Mesendoderm (in vitro differentiated cells): ENCODE results near the gene DNMBP.
"Not testable (repeated sequence)": the region's sequence is repeated elsewhere in the genome, so short reads cannot be mapped to it uniquely, and the experiment has no call there.

ENCODE experiments used
- DNase-seq: peaks from one replicate; pipeline ENCODE4 v3.0.0; 2013
- H2AK5ac ChIP-seq: 2 replicates; pipeline ENCODE4 v1.6.1; 2013; ENCODE audit warnings: low read length, inconsistent platforms
- H2BK120ac ChIP-seq: 2 replicates; pipeline ENCODE4 v1.6.1; 2013; ENCODE audit warnings: low read depth, mild to moderate bottlenecking, low read length, moderate library complexity, mixed read lengths
- H2BK15ac ChIP-seq: replicated peaks from 2 replicates; pipeline ENCODE4 v1.6.1; 2013; ENCODE audit warnings: low read depth, mild to moderate bottlenecking, moderate library complexity
- H2BK5ac ChIP-seq: 2 replicates; pipeline ENCODE4 v1.6.1; 2013; ENCODE audit warnings: low read length, inconsistent platforms
- H3K18ac ChIP-seq: 2 replicates; pipeline ENCODE4 v1.6.1; 2013; ENCODE audit warnings: mild to moderate bottlenecking, low read length, mixed read lengths
- H3K23ac ChIP-seq: one replicate; pipeline ENCODE4 v1.6.1; 2013; ENCODE audit warnings: low read length
- H3K27ac ChIP-seq: 2 replicates; pipeline ENCODE4 v1.5.1; 2013; ENCODE audit warnings: low read depth, mild to moderate bottlenecking, inconsistent platforms, low read length, moderate library complexity
- H3K27me3 ChIP-seq: 2 replicates; pipeline ENCODE4 v1.6.1; 2013; ENCODE audit warnings: low read length, control low read depth, mild to moderate bottlenecking, inconsistent platforms; ENCODE audit not compliant: insufficient read depth, poor library complexity
- H3K36me3 ChIP-seq: 2 replicates; pipeline ENCODE4 v1.6.1; 2013; ENCODE audit warnings: low read length, inconsistent platforms; ENCODE audit not compliant: control insufficient read depth, insufficient read depth
- H3K4ac ChIP-seq: one replicate; pipeline ENCODE4 v1.6.1; 2013; ENCODE audit warnings: low read depth, mild to moderate bottlenecking, low read length, moderate library complexity
- H3K4me1 ChIP-seq: 2 replicates; pipeline ENCODE4 v1.6.1; 2013; ENCODE audit warnings: low read depth, low read length, inconsistent platforms; ENCODE audit not compliant: control insufficient read depth
- H3K4me2 ChIP-seq: 2 replicates; pipeline ENCODE4 v1.6.1; 2013; ENCODE audit warnings: low read length
- H3K4me3 ChIP-seq: 2 replicates; pipeline ENCODE4 v1.5.1; 2013; ENCODE audit warnings: mild to moderate bottlenecking, low read length
- H3K56ac ChIP-seq: one replicate; pipeline ENCODE4 v1.6.1; 2013; ENCODE audit warnings: low read length
- H3K79me1 ChIP-seq: 2 replicates; pipeline ENCODE4 v1.6.1; 2013; ENCODE audit warnings: low read length, inconsistent platforms
- H3K79me2 ChIP-seq: 2 replicates; pipeline ENCODE4 v1.6.1; 2013; ENCODE audit warnings: mild to moderate bottlenecking, low read length; ENCODE audit not compliant: control insufficient read depth, insufficient read depth
- H3K9ac ChIP-seq: 2 replicates; pipeline ENCODE4 v1.6.1; 2013; ENCODE audit warnings: low read length, inconsistent platforms
- H4K5ac ChIP-seq: one replicate; pipeline ENCODE4 v1.6.1; 2013; ENCODE audit warnings: low read length
- H4K8ac ChIP-seq: one replicate; pipeline ENCODE4 v1.6.1; 2013; ENCODE audit warnings: low read depth, mild to moderate bottlenecking, control low read depth, low read length, moderate library complexity
- WGBS: extraction: QIAGEN DNeasy Blood & Tissue Kit; methylation state at CpG from one replicate; pipeline ENCODE4 v1.1.7; 2013; ENCODE audit warnings: low lambda C conversion rate, missing lambda C conversion rate; ENCODE audit not compliant: insufficient coverage; ENCODE audit errors: extremely low coverage; 5-methylcytosine and 5-hydroxymethylcytosine counted together

The DNMBP gene

DNA sequence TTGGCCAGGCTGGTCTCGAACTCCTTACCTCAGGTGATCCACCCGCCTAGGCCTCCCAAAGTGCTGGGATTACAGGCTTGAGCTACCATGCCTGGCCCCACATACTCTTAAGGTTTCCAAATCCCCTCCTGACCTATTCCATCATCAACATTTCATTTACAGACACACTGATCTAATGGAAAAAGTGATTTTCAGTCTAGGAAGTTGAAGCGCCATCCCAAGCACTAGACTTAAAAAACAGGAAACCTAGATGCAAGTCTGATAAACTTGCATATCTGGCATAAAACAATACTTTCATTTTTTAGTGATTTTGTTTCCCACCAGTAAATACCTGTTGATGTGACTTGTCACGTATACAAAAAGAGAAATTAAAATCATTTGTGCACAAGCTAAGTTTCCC, 44.0 kb downstream of the DNMBP start:
- Histone ChIP-seq H3K27me3 (no peaks in the 10 kb centered on the region), H3K79me2 (no peaks in the 10 kb centered on the region), H3K18ac (no peak overlapping the region), H3K4me2 (no peak overlapping the region), H3K79me1 (no peaks in the 10 kb centered on the region), H3K27ac (no peak overlapping the region), H4K5ac (no peak overlapping the region), H2AK5ac (no peak overlapping the region), H3K23ac (no peak overlapping the region), H4K8ac (no peak overlapping the region), H3K4me3 (no peak overlapping the region), H3K36me3 (no peaks in the 10 kb centered on the region), H2BK5ac (no peak overlapping the region), H2BK15ac (no peak overlapping the region), H3K9ac (no peak overlapping the region), H3K4ac (no peak overlapping the region), H3K4me1 (peaks cover 2% of the 10 kb centered on the region), H2BK120ac (no peak overlapping the region), H3K56ac (no peak overlapping the region)
- no CpG with 5 or more reads among the region's 4 CpGs for WGBS
- no peak for DNase-seq

GRCh38 chr10:99964791-99965190, 45.0 kb downstream of the DNMBP start:
- Histone ChIP-seq H3K4me3 (no peak overlapping the region), H3K56ac (no peak overlapping the region), H3K9ac (no peak overlapping the region), H3K23ac (no peak overlapping the region), H3K36me3 (no peaks in the 10 kb centered on the region), H2AK5ac (no peak overlapping the region), H2BK5ac (no peak overlapping the region), H2BK120ac (no peak overlapping the region), H3K4me2 (no peak overlapping the region), H4K5ac (no peak overlapping the region), H3K27me3 (no peaks in the 10 kb centered on the region), H3K4ac (peak overlapping the region; percentile 36), H2BK15ac (no peak overlapping the region), H3K27ac (no peak overlapping the region), H4K8ac (no peak overlapping the region), H3K4me1 (peaks cover 2% of the 10 kb centered on the region), H3K79me2 (no peaks in the 10 kb centered on the region), H3K79me1 (no peaks in the 10 kb centered on the region), H3K18ac (peak overlapping the region; percentile 60)
- DNase-seq = no peak
- no CpG with 5 or more reads among the region's 7 CpGs for WGBS

DNA sequence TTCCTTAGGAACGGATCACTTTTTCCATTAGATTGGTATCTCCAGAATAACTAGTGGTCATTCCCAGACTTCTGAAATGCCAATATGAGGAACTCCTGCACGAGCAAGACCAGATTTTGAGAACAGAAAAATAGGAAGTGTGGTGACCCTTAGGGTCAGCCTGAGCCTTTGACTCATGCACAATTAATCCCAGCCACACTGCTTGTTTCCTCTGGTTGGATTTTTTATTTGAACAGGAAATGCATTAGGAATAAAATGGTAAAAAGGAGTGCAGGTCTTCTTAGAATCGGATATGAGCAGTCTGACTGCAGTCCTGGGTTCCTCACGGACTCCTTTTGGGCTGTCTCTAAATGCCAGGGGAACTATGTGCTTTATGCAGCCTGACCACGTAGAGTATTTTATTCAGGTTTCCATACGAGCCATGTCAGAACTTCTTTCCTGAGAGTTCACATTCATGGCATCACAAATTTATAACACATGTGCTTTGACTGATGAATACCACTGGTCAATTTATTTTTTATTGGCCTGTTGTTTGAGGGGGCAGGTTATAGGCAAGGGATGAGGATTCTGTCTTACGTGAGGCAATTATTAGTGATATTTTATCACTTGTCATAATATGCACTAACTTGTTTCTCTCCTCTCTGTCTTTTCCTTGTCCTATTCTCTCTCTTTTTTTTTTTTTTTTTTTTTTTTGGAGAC, 46.1 kb downstream of the DNMBP start:
- H3K4me3 ChIP-seq, H2BK120ac ChIP-seq, H3K18ac ChIP-seq, H2BK15ac ChIP-seq, H2BK5ac ChIP-seq, H3K27me3 ChIP-seq, H4K5ac ChIP-seq, H3K27ac ChIP-seq, H2AK5ac ChIP-seq, H3K4me1 ChIP-seq, DNase-seq, H3K23ac ChIP-seq, H3K79me1 ChIP-seq, H4K8ac ChIP-seq, H3K4ac ChIP-seq, H3K4me2 ChIP-seq, H3K36me3 ChIP-seq, H3K79me2 ChIP-seq, H3K9ac ChIP-seq, H3K56ac ChIP-seq: not testable (repeated sequence)
- WGBS = no CpG with 5 or more reads among the region's 7 CpGs

DNA sequence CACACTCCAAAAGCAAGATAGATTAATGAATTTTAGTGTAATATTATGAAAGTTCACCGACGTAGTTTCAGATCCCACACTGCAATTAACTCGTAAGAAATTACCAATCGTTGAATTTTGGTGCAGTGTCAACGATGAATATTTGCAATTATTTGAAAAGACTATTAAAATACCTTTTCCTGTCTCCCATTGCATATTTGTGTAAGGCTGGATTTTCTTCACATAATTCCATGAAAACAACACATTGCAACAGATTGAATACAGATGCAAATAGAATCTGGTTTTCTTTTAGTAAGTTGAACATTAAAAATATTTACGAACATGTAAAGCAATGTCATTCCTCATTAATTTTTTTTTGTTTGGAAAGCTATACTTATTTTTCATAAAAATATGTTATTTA, 50.9 kb downstream of the DNMBP start:
- Histone ChIP-seq H3K27ac (no peak overlapping the region), H4K5ac (no peak overlapping the region)
- WGBS = no CpG with 5 or more reads among the region's 6 CpGs

DNA sequence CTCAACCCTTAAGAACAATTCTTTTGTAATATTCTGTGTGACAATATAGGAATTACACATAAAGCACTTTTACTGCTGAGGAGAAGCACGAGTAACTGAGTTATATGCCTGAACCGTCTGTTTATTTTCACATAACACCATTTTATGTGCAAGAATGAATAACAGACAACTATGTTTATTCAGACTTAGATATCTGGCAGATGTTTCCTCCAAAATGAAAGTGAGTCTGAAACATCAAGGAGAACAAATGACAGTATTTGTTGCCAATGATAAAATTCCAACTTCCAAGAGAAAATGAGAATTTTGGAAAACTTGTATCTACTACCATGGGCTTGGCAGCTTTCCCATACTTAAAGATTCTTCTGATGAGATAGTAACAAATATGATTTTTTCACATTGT, 51.4 kb downstream of the DNMBP start:
- H2BK15ac ChIP-seq = no peak overlapping the region
- no peak for DNase-seq
- no peak overlapping the region for H3K18ac ChIP-seq
- no peak overlapping the region for H2BK120ac ChIP-seq
- H3K4me2 ChIP-seq = no peak overlapping the region
- no peak overlapping the region for H2BK5ac ChIP-seq
- H3K4me3 ChIP-seq = no peak overlapping the region
- no peak overlapping the region for H3K56ac ChIP-seq
- H3K79me2 ChIP-seq = no peaks in the 10 kb centered on the region
- peaks cover 4% of the 10 kb centered on the region for H3K36me3 ChIP-seq
- H3K4me1 ChIP-seq = no peaks in the 10 kb centered on the region
- H2AK5ac ChIP-seq = no peak overlapping the region
- H3K23ac ChIP-seq = no peak overlapping the region
- H3K27ac ChIP-seq = no peak overlapping the region
- WGBS = no CpG with 5 or more reads among the region's 2 CpGs
- no peak overlapping the region for H3K4ac ChIP-seq
- no peaks in the 10 kb centered on the region for H3K27me3 ChIP-seq
- H4K8ac ChIP-seq = no peak overlapping the region
- H3K9ac ChIP-seq = no peak overlapping the region
- no peak overlapping the region for H4K5ac ChIP-seq
- no peaks in the 10 kb centered on the region for H3K79me1 ChIP-seq

More for the DNA sequence above, 50.9 kb downstream of the DNMBP start:
- no peak overlapping the region for H2BK120ac ChIP-seq
- H3K9ac ChIP-seq = no peak overlapping the region
- H2BK15ac ChIP-seq = no peak overlapping the region
- no peaks in the 10 kb centered on the region for H3K79me2 ChIP-seq
- peaks cover 4% of the 10 kb centered on the region for H3K36me3 ChIP-seq
- H3K23ac ChIP-seq = no peak overlapping the region
- H3K27me3 ChIP-seq = no peaks in the 10 kb centered on the region
- no peak for DNase-seq
- H2BK5ac ChIP-seq = no peak overlapping the region
- no peak overlapping the region for H3K4me2 ChIP-seq
- H3K18ac ChIP-seq = no peak overlapping the region
- H3K4ac ChIP-seq = no peak overlapping the region
- H3K56ac ChIP-seq = no peak overlapping the region
- H2AK5ac ChIP-seq = no peak overlapping the region
- no peaks in the 10 kb centered on the region for H3K4me1 ChIP-seq
- no peaks in the 10 kb centered on the region for H3K79me1 ChIP-seq
- H4K8ac ChIP-seq = no peak overlapping the region
- H3K4me3 ChIP-seq = no peak overlapping the region

GRCh38 chr10:99953510-99953909, 56.2 kb downstream of the DNMBP start:
- H3K4me1 ChIP-seq, H3K23ac ChIP-seq, H3K36me3 ChIP-seq, H3K4me2 ChIP-seq, H2BK15ac ChIP-seq, H3K79me1 ChIP-seq, H2BK120ac ChIP-seq, H4K5ac ChIP-seq, H2AK5ac ChIP-seq, H3K56ac ChIP-seq, H3K27me3 ChIP-seq, H3K79me2 ChIP-seq, H3K9ac ChIP-seq, H3K4me3 ChIP-seq, H2BK5ac ChIP-seq, H3K4ac ChIP-seq, H3K27ac ChIP-seq, H4K8ac ChIP-seq, H3K18ac ChIP-seq, DNase-seq: not testable (repeated sequence)
- WGBS = no CpG with 5 or more reads among the region's 3 CpGs
